Activated naive CD8-positive, alpha-beta T cell treated with anti-CD3 and anti-CD28 coated beads, Interleukin-2, amount 50 U/mL, for 24 hours (primary cell): ENCODE data around the gene TEK.

Source experiments
- ATAC-seq: fragments of 150-1000 bp; cut with Tn5 transposase; one replicate; pipeline ENCODE4 v1.10.0; 2021
- DNase-seq: peaks from one replicate; pipeline ENCODE4 v3.0.0; 2021
- H3K27ac Mint-ChIP-seq: one replicate; pipeline ENCODE4 v1.8.0; 2021; ENCODE audit warnings: mild to moderate bottlenecking, mixed read lengths
- H3K27me3 Mint-ChIP-seq: one replicate; pipeline ENCODE4 v1.8.0; 2021; ENCODE audit warnings: mixed read lengths
- H3K36me3 Mint-ChIP-seq: one replicate; pipeline ENCODE4 v1.8.0; 2021; ENCODE audit warnings: low read depth, mixed read lengths
- H3K4me1 Mint-ChIP-seq: one replicate; pipeline ENCODE4 v1.8.0; 2021; ENCODE audit warnings: mixed read lengths
- H3K4me3 Mint-ChIP-seq: one replicate; pipeline ENCODE4 v1.8.0; 2021; ENCODE audit warnings: mild to moderate bottlenecking, moderate library complexity, mixed read lengths
- H3K9me3 Mint-ChIP-seq: one replicate; pipeline ENCODE4 v1.8.0; 2021; ENCODE audit warnings: mixed read lengths

TEK gene

GRCh38 chr9:27179245-27179865 lies 70.3 kb downstream of the TEK start:
- Mint-ChIP-seq H3K27me3 (peaks cover 2% of the 10 kb centered on the region), H3K36me3 (no peaks in the 10 kb centered on the region), H3K4me1 (no peaks in the 10 kb centered on the region), H3K9me3 (peaks cover 6% of the 10 kb centered on the region), H3K4me3 (no peak overlapping the region), H3K27ac (no peak overlapping the region)
- ATAC-seq (no peak), DNase-seq (no peak)

- H3K4me3 Mint-ChIP-seq, result no peak overlapping the region
- no peak for DNase-seq
- H3K27ac Mint-ChIP-seq, result no peak overlapping the region
- no peak for ATAC-seq
- no peaks in the 10 kb centered on the region for H3K4me1 Mint-ChIP-seq
- peaks cover 2% of the 10 kb centered on the region for H3K27me3 Mint-ChIP-seq
- H3K36me3 Mint-ChIP-seq, result no peaks in the 10 kb centered on the region
- peaks cover 6% of the 10 kb centered on the region for H3K9me3 Mint-ChIP-seq
Measured at GRCh38 chr9:27181381-27181780, 72.4 kb downstream of the TEK start.

DNA sequence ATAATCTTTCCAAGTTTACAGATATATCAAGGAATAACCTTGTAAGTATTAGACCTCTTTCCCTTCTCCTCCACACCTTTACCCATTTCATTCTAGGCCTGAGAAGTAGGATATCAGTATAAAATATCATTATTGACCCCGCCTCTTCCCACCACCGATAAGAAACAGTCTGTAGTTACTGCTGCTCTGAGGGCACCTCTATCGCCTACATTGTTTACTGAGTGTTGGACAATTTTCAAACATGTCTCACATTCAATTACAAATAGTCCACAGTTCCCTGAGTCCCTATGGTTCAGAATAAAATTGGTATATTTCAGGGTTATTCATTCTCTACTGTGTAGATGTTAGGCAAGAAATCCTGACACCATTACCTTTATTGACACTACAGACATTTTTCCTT lies 73.4 kb downstream of the TEK start:
- no peak for ATAC-seq
- Mint-ChIP-seq H3K36me3 (no peaks in the 10 kb centered on the region), H3K9me3 (peaks cover 6% of the 10 kb centered on the region), H3K4me3 (no peak overlapping the region), H3K27ac (no peak overlapping the region), H3K4me1 (no peaks in the 10 kb centered on the region), H3K27me3 (no peaks in the 10 kb centered on the region)
- DNase-seq, result no peak

GRCh38 chr9:27183131-27183530 lies 74.1 kb downstream of the TEK start:
- no peak for ATAC-seq
- Mint-ChIP-seq H3K4me3 (no peak overlapping the region), H3K36me3 (no peaks in the 10 kb centered on the region), H3K9me3 (peaks cover 1% of the 10 kb centered on the region), H3K27me3 (no peaks in the 10 kb centered on the region), H3K27ac (no peak overlapping the region), H3K4me1 (no peaks in the 10 kb centered on the region)
- no peak for DNase-seq

DNA sequence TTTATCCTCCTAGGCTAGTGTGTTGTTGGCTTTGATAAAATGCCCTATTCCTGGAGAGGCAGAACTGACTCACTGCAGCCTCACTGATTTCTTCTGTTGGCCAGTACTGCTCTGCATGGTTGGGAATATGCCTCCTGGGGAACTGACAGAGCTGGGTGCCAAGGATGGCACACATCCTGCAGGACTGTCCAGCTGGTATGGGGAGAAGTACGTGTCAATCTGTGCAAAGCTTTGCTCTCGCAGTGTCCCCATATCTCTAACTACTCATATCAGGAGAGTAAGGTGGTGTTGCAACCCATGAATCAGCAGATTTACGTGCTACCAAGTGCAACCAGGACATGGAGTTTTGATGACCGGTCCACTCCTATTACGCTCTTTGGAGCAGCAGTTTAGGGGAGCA lies 74.7 kb downstream of the TEK start:
- ATAC-seq (no peak), DNase-seq (no peak)
- no peak overlapping the region for H3K27ac Mint-ChIP-seq
- H3K27me3 Mint-ChIP-seq, result peaks cover 1% of the 10 kb centered on the region
- H3K9me3 Mint-ChIP-seq, result no peaks in the 10 kb centered on the region
- no peaks in the 10 kb centered on the region for H3K4me1 Mint-ChIP-seq
- no peaks in the 10 kb centered on the region for H3K36me3 Mint-ChIP-seq
- no peak overlapping the region for H3K4me3 Mint-ChIP-seq

- Mint-ChIP-seq H3K27ac (no peak overlapping the region), H3K4me1 (no peaks in the 10 kb centered on the region), H3K27me3 (peaks cover 1% of the 10 kb centered on the region), H3K4me3 (no peak overlapping the region), H3K36me3 (no peaks in the 10 kb centered on the region), H3K9me3 (no peaks in the 10 kb centered on the region)
- no peak for ATAC-seq
- no peak for DNase-seq
Measured at GRCh38 chr9:27184556-27185351, 75.7 kb downstream of the TEK start.

- ATAC-seq (no peak), DNase-seq (no peak)
- Mint-ChIP-seq H3K36me3 (no peaks in the 10 kb centered on the region), H3K4me1 (no peaks in the 10 kb centered on the region), H3K9me3 (no peaks in the 10 kb centered on the region), H3K27ac (no peak overlapping the region), H3K27me3 (peaks cover 1% of the 10 kb centered on the region), H3K4me3 (no peak overlapping the region)
Measured at GRCh38 chr9:27188426-27188825, 79.4 kb downstream of the TEK start.

GRCh38 chr9:27189426-27189825 lies 80.4 kb downstream of the TEK start:
- H3K9me3 Mint-ChIP-seq, result no peaks in the 10 kb centered on the region
- DNase-seq, result no peak

DNA sequence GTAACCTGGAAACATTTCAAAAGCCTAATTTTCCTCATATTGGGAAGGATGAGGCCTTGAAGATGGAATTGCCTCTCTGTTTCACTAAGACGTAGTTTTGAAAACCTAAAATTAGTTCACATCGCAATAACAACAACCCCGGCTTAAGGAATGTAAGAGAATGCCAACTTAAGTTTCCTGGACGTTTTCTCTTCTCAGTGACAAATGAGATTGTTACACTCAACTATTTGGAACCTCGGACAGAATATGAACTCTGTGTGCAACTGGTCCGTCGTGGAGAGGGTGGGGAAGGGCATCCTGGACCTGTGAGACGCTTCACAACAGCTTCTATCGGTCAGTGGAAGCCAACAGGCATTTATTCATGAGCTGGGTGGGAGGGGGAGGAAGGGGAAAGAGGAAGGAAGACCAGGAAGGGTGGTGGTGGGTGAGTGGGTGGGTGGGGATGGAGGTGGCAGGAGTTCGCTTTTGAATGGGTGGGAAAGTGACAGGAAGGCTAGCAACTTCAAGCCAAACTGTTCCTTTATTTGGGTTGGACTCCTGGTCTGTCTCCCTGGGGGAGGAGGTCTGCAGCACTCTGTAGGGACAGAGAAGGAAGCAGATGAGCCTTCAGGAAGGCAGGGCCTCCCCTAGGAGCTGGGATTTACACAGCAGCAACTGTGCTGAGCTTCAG lies 83.4 kb downstream of the TEK start:
- H3K4me3 Mint-ChIP-seq, result no peak overlapping the region
- H3K4me1 Mint-ChIP-seq, result peaks cover 4% of the 10 kb centered on the region
- ATAC-seq, result no peak
- DNase-seq, result no peak
- H3K27ac Mint-ChIP-seq, result no peak overlapping the region
- H3K27me3 Mint-ChIP-seq, result peaks cover 1% of the 10 kb centered on the region
- H3K9me3 Mint-ChIP-seq, result no peaks in the 10 kb centered on the region
- no peaks in the 10 kb centered on the region for H3K36me3 Mint-ChIP-seq

More at GRCh38 chr9:27189426-27189825, 80.4 kb downstream of the TEK start:
- ATAC-seq, result no peak
- Mint-ChIP-seq H3K4me1 (peaks cover under 1% of the 10 kb centered on the region), H3K27ac (no peak overlapping the region), H3K27me3 (peaks cover 1% of the 10 kb centered on the region), H3K4me3 (no peak overlapping the region), H3K36me3 (no peaks in the 10 kb centered on the region)

- H3K4me1 Mint-ChIP-seq, result peaks cover 4% of the 10 kb centered on the region
- no peak overlapping the region for H3K4me3 Mint-ChIP-seq
- H3K9me3 Mint-ChIP-seq, result no peaks in the 10 kb centered on the region
- ATAC-seq (no peak), DNase-seq (no peak)
- no peaks in the 10 kb centered on the region for H3K27me3 Mint-ChIP-seq
- no peaks in the 10 kb centered on the region for H3K36me3 Mint-ChIP-seq
- H3K27ac Mint-ChIP-seq, result no peak overlapping the region
Measured at GRCh38 chr9:27193886-27194285, 84.9 kb downstream of the TEK start.

DNA sequence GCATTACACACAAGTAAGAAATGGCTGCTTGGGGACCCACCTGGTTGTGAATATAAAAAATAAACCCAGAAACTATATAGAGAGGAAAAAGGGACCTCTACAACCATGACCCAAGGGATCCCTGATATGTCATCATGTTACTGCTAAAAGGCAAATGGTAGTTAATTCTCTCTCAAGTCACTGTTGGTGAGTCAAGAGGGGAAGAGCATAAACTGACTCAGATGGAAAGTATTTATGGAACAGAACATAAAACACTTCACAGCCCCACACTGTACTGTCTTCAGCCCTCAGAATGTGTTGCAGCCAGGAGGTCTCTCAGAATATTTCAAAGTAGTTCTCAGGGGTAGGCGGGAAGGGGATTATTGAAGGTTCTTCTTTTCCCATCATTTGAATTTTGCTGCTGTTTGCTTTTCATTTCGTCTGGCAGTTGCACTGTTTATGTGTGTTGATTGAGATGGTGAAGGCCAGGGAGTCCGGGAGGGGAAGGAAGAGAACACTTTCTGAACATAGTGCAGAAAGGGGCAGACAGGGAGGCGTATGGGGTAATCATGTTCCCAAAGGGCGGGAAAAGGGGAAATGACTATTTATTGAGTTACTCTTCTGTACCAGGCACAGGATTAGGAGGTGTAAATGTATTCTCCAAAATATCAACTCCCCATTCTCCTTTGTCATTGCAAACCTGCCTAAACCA lies 85.5 kb downstream of the TEK start:
- Mint-ChIP-seq H3K27me3 (no peaks in the 10 kb centered on the region), H3K36me3 (no peaks in the 10 kb centered on the region), H3K4me1 (peaks cover 4% of the 10 kb centered on the region), H3K9me3 (no peaks in the 10 kb centered on the region), H3K27ac (no peak overlapping the region), H3K4me3 (no peak overlapping the region)
- DNase-seq, result no peak
- ATAC-seq, result peak; percentile 70

GRCh38 chr9:27195191-27195590 lies 86.2 kb downstream of the TEK start:
- Mint-ChIP-seq H3K9me3 (no peaks in the 10 kb centered on the region), H3K27me3 (no peaks in the 10 kb centered on the region), H3K4me1 (peaks cover 4% of the 10 kb centered on the region), H3K27ac (no peak overlapping the region), H3K4me3 (no peak overlapping the region), H3K36me3 (no peaks in the 10 kb centered on the region)
- DNase-seq, result no peak
- no peak for ATAC-seq

DNA sequence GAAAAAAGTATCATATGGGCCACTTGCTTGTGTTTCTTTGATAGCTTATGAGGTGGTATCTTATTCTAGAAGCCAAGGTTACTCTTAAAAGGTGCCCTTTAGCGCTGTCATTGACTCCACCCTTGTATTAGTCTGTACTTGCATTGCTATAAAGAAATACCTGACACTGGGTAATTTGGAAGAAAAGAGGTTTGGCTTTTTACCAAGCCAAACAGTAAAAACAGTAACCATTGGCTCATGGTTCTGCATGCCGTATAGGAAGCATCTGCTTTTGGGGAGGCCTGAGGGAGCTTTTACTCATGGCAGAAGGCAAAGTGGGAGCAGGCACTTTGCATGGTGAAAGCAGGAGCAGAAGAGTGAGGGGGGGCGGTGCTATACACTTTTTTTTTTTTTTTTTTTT lies 87.4 kb downstream of the TEK start:
- Mint-ChIP-seq H3K27me3 (no peaks in the 10 kb centered on the region), H3K36me3 (no peaks in the 10 kb centered on the region), H3K4me1 (peaks cover 4% of the 10 kb centered on the region), H3K27ac (no peak overlapping the region), H3K4me3 (no peak overlapping the region), H3K9me3 (no peaks in the 10 kb centered on the region)
- no peak for DNase-seq
- ATAC-seq, result no peak

- Mint-ChIP-seq H3K36me3 (no peaks in the 10 kb centered on the region), H3K4me3 (no peak overlapping the region), H3K4me1 (peaks cover 4% of the 10 kb centered on the region), H3K9me3 (no peaks in the 10 kb centered on the region), H3K27me3 (no peaks in the 10 kb centered on the region), H3K27ac (no peak overlapping the region)
- ATAC-seq (no peak), DNase-seq (no peak)
Measured at GRCh38 chr9:27198190-27198589, 89.2 kb downstream of the TEK start.

DNA sequence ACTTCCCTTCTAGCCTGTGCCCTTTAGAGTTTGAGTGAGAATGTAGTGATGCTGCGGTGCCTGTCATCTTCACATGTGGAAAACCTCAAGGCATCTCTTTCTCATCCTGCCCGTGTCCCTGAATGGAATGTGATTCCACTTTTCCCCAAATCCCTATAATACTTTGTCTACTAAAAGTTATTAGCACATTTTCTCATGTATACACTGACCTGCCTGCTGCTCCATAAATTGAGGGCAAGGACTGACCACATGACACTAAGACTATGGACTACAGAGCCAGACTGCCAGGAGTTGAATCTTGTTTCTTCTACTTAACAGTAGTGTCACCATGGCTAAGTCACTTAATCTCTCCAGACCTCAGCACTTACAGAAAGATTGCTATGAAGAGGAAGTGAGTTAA lies 93.0 kb downstream of the TEK start:
- DNase-seq (no peak), ATAC-seq (no peak)
- Mint-ChIP-seq H3K4me3 (no peak overlapping the region), H3K27ac (no peak overlapping the region), H3K36me3 (no peaks in the 10 kb centered on the region), H3K4me1 (no peaks in the 10 kb centered on the region), H3K9me3 (no peaks in the 10 kb centered on the region), H3K27me3 (no peaks in the 10 kb centered on the region)
